ENCODE data around the gene TMEM156. TPM values are rescaled to one million over a fixed set of nuclear protein-coding genes. Genes with fewer than 3 reads are reported as not detected.
A peak's percentile ranks its signal among the peaks of the same experiment; 100 is the strongest.

TMEM156 gene, protein sequence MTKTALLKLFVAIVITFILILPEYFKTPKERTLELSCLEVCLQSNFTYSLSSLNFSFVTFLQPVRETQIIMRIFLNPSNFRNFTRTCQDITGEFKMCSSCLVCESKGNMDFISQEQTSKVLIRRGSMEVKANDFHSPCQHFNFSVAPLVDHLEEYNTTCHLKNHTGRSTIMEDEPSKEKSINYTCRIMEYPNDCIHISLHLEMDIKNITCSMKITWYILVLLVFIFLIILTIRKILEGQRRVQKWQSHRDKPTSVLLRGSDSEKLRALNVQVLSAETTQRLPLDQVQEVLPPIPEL
- total RNA-seq: 1 to 10 TPM; 6.7 to 7.3 TPM
- 24.3 TPM for polyA plus RNA-seq

DNA sequence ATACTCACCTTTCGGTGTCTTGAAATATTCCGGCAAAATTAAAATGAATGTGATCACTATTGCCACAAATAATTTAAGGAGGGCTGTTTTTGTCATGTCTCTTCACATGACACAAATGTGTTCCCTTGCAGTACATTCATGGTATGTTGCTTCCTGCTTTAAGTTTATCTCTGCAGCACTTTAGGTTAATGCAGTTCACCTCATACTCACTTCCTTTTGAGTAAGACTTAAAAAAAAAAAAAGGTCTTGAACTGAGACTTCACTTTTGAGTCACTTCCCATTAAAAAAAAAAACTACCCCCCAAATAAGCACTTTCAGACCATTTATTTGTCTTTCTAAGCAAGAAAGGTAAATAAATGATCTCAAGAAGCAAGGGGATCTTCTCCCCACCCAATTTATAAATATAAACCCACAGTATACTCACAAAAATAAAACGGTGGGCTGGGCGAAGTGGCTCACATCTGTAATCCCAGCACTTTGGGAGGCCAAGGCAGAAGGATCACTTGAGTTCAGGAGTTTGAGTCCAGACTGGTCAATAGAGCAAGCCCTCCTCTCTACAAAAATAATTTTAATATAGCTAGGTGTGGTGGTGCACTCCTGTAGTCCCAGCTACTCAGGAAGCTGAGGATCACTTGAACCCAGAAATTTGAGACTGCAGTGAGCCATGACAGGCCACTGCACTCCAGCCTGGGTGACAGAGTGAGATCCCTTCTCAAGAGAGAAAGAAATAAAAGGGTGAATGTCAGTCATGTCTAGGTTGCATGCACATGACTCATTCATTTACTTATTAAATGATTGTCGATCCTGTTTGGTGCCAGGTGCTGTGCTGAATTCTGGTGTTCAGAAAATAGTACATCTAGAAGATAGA lies at the start of gene TMEM156:
TMEM156 (minus strand) TSS at position 192 of the 868 bp plus-strand sequence; CDS start at position 96, 96 bp downstream.
- Histone ChIP-seq H3K4me3 (ENCODE audit: low read length) (peak within 1 kb of the TSS; percentile 58), H3K4me1 (ENCODE audit: insufficient read depth, low read length) (peaks cover 39% of the 10 kb centered on the region), H3K36me3 (ENCODE audit: insufficient read depth, low read length) (no peaks in the 10 kb centered on the region), H3K27ac (ENCODE audit: low read depth, low read length) (peak within 1 kb of the TSS; percentile 56), H3K9me3 (ENCODE audit: low read length) (no peaks in the 10 kb centered on the region), H3K27me3 (ENCODE audit: insufficient read depth, low read length, poor library complexity, severe bottlenecking) (no peaks in the 10 kb centered on the region)
- H3K27me3 Mint-ChIP-seq: no peaks in the 10 kb centered on the region
- ChIA-PET POLR2A (interaction anchor here (0.5 to 1.6 kb wide), 2 partner anchors 12 to 13 kb away, joined by 3 to 4 read pairs; no protein-coding TSS in a partner anchor), CTCF (interaction anchor here (1.6 kb wide), 1 partner anchor 8 kb away, joined by 4 read pairs; no protein-coding TSS in a partner anchor)
- H3K4me3 Mint-ChIP-seq: peak within 1 kb of the TSS; percentile 79 to 91 (median 84)
- peaks cover 34 to 54% (median 45%) of the 10 kb centered on the region in 3 donors for H3K4me1 Mint-ChIP-seq
- peak within 1 kb of the TSS; percentile 74 to 97 (median 92) for H3K27ac Mint-ChIP-seq
- H3K9me3 Mint-ChIP-seq: no peaks in the 10 kb centered on the region
- DNase-seq: peak in 2 of 5 donors; percentile 69 to 70
- H3K36me3 Mint-ChIP-seq: peaks cover 0 to 6% (median 0%) of the 10 kb centered on the region in 3 donors

DNA sequence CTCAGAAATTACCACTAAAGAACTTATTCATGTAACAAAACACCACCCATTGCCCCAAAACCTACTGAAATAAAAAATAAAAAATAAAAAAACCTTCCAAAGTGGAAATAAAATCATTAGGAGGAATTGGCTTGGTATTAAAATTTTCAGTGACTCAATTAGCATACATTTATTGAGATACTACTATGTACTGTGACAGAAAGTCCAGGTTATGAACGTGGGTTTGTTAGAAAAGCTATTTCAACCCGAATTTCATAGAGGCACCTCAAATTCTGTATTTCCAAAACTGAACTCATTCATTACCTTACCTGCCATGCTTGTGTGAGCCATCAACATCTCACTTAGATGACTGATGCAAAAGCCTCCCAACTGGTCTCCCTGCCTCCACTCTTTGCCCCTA lies 46.6 kb upstream of the TMEM156 start:
- H3K36me3 Mint-ChIP-seq: peaks cover 22 to 38% (median 22%) of the 10 kb centered on the region in 3 donors
- Histone ChIP-seq H3K4me3 (ENCODE audit: low read length) (no peak overlapping the region), H3K9me3 (ENCODE audit: low read length) (no peaks in the 10 kb centered on the region), H3K36me3 (ENCODE audit: insufficient read depth, low read length) (no peaks in the 10 kb centered on the region), H3K27me3 (ENCODE audit: insufficient read depth, low read length, poor library complexity, severe bottlenecking) (no peaks in the 10 kb centered on the region), H3K27ac (ENCODE audit: low read depth, low read length) (no peak overlapping the region), H3K4me1 (ENCODE audit: insufficient read depth, low read length) (no peaks in the 10 kb centered on the region)
- ChIA-PET CTCF (no interaction called here), POLR2A (no interaction called here)
- no peak overlapping the region for H3K4me3 Mint-ChIP-seq
- H3K9me3 Mint-ChIP-seq: no peaks in the 10 kb centered on the region
- peak overlapping the region in 1 of 8 donors; percentile 7 for H3K27ac Mint-ChIP-seq
- no peaks in the 10 kb centered on the region for H3K4me1 Mint-ChIP-seq
- no peaks in the 10 kb centered on the region for H3K27me3 Mint-ChIP-seq
- DNase-seq: no peak

DNA sequence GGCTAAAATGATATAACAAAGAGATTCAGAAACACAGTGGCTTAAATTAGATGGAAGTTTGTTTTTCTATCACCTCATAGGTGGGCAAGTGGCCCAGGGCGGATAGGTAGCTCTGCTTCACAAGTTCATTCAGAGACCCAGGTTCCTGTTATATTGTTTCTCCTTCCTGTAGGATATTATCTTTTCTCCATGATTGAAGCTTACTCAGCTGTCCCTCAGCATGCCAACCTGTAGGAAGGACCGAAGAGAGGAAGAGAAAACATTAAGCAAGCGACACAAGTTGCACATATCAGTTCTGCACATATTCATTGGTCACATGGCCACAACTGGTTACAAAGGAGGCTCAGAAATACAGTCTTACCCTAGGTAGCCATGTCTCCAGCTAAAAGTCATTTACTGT lies 36.7 kb upstream of the TMEM156 start:
- POLR2A ChIA-PET: no interaction called here
- H3K36me3 Mint-ChIP-seq: peaks cover 0 to 2% (median 0%) of the 10 kb centered on the region in 3 donors
- CTCF ChIA-PET: no interaction called here
- Histone ChIP-seq H3K4me3 (ENCODE audit: low read length) (no peak overlapping the region), H3K27ac (ENCODE audit: low read depth, low read length) (no peak overlapping the region), H3K27me3 (ENCODE audit: insufficient read depth, low read length, poor library complexity, severe bottlenecking) (no peaks in the 10 kb centered on the region), H3K4me1 (ENCODE audit: insufficient read depth, low read length) (no peaks in the 10 kb centered on the region), H3K9me3 (ENCODE audit: low read length) (no peaks in the 10 kb centered on the region), H3K36me3 (ENCODE audit: insufficient read depth, low read length) (no peaks in the 10 kb centered on the region)
- H3K27ac Mint-ChIP-seq: no peak overlapping the region
- H3K4me3 Mint-ChIP-seq: no peak overlapping the region
- peaks cover 0 to 4% (median 0%) of the 10 kb centered on the region in 3 donors for H3K4me1 Mint-ChIP-seq
- H3K9me3 Mint-ChIP-seq: no peaks in the 10 kb centered on the region
- H3K27me3 Mint-ChIP-seq: no peaks in the 10 kb centered on the region
- DNase-seq: no peak

DNA sequence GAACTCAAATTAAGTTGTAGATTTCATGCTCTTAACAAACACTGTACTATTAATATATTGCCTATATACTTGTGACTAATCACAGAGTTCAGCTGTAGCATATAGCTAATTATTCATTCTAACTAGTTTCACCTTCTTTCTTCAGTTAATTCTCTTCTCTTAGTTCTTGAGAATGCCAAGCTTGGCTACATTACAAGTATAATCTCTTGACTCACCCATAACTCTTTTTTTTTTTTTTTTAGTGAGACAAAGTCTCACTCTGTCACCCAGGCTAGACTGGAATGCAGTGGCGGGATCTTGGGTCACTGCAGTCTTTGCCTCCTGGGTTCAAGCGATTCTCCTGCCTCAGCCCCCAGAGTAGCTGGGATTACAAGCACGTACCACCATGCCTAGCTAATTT lies 35.2 kb upstream of the TMEM156 start:
- no peaks in the 10 kb centered on the region for H3K27me3 Mint-ChIP-seq
- Histone ChIP-seq H3K4me1 (ENCODE audit: insufficient read depth, low read length) (no peaks in the 10 kb centered on the region), H3K27ac (ENCODE audit: low read depth, low read length) (no peak overlapping the region), H3K4me3 (ENCODE audit: low read length) (no peak overlapping the region), H3K27me3 (ENCODE audit: insufficient read depth, low read length, poor library complexity, severe bottlenecking) (no peaks in the 10 kb centered on the region), H3K9me3 (ENCODE audit: low read length) (no peaks in the 10 kb centered on the region), H3K36me3 (ENCODE audit: insufficient read depth, low read length) (no peaks in the 10 kb centered on the region)
- no peak overlapping the region for H3K27ac Mint-ChIP-seq
- ChIA-PET CTCF (no interaction called here), POLR2A (no interaction called here)
- peaks cover 0 to 2% (median 0%) of the 10 kb centered on the region in 3 donors for H3K36me3 Mint-ChIP-seq
- H3K4me3 Mint-ChIP-seq: no peak overlapping the region
- H3K4me1 Mint-ChIP-seq: peaks cover 2 to 13% (median 9%) of the 10 kb centered on the region in 3 donors
- no peak for DNase-seq
- no peaks in the 10 kb centered on the region for H3K9me3 Mint-ChIP-seq

GRCh38 chr4:39067031-39067430 lies 34.8 kb upstream of the TMEM156 start:
- Histone ChIP-seq H3K9me3 (ENCODE audit: low read length) (no peaks in the 10 kb centered on the region), H3K27ac (ENCODE audit: low read depth, low read length) (no peak overlapping the region), H3K4me1 (ENCODE audit: insufficient read depth, low read length) (no peaks in the 10 kb centered on the region), H3K36me3 (ENCODE audit: insufficient read depth, low read length) (no peaks in the 10 kb centered on the region), H3K27me3 (ENCODE audit: insufficient read depth, low read length, poor library complexity, severe bottlenecking) (no peaks in the 10 kb centered on the region), H3K4me3 (ENCODE audit: low read length) (no peak overlapping the region)
- Mint-ChIP-seq H3K27me3 (no peaks in the 10 kb centered on the region), H3K9me3 (no peaks in the 10 kb centered on the region), H3K4me1 (peaks cover 7 to 17% (median 13%) of the 10 kb centered on the region in 3 donors), H3K4me3 (no peak overlapping the region), H3K27ac (no peak overlapping the region), H3K36me3 (peaks cover 0 to 2% (median 0%) of the 10 kb centered on the region in 3 donors)
- POLR2A ChIA-PET: no interaction called here
- DNase-seq: no peak
- CTCF ChIA-PET: no interaction called here

DNA sequence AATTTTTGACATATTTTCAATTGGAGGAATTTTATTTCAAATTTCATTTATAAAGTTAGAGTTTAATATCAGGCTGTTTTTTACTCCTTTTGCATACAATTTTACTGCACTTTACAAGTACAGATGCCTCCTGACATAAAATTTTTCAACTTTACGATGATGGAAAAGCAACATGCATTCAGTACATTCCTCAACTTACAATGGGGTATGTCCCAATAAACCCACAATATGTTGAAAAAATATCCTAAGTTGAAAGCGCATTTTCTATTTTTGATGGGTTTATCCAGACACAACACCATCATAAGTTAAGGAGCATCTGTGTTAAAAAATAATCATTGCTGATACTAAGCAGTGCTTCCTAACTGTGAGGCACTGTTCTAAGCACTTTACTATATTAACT lies 34.2 kb upstream of the TMEM156 start:
- no peak for DNase-seq
- H3K27me3 Mint-ChIP-seq: no peaks in the 10 kb centered on the region
- peaks cover 9 to 22% (median 19%) of the 10 kb centered on the region in 3 donors for H3K4me1 Mint-ChIP-seq
- H3K36me3 Mint-ChIP-seq: peaks cover 0 to 2% (median 0%) of the 10 kb centered on the region in 3 donors
- Histone ChIP-seq H3K27ac (ENCODE audit: low read depth, low read length) (no peak overlapping the region), H3K9me3 (ENCODE audit: low read length) (no peaks in the 10 kb centered on the region), H3K36me3 (ENCODE audit: insufficient read depth, low read length) (no peaks in the 10 kb centered on the region), H3K27me3 (ENCODE audit: insufficient read depth, low read length, poor library complexity, severe bottlenecking) (no peaks in the 10 kb centered on the region), H3K4me1 (ENCODE audit: insufficient read depth, low read length) (no peaks in the 10 kb centered on the region), H3K4me3 (ENCODE audit: low read length) (no peak overlapping the region)
- H3K27ac Mint-ChIP-seq: no peak overlapping the region
- ChIA-PET CTCF (no interaction called here), POLR2A (no interaction called here)
- H3K9me3 Mint-ChIP-seq: no peaks in the 10 kb centered on the region
- no peak overlapping the region for H3K4me3 Mint-ChIP-seq

DNA sequence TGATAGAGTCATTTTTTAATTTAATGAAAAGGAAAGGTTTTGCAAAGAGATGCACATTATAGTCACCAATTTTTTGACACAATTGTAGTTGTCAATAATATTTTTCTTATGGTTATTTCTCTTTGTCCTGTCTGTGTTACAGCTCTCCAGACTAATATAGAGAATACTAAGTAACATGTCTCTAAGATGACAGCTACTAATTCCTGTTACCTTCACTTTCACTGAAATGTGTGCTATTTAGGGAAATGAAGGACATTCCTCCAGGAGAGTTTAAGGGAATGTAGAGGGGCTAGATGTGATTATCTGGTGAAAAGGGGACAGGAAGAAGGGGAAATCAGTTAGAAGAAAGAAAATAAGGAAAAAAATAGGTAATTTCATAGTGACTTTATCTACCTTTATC lies 31.2 kb upstream of the TMEM156 start:
- H3K27ac Mint-ChIP-seq: peak overlapping the region in 1 of 8 donors; percentile 37
- Histone ChIP-seq H3K9me3 (ENCODE audit: low read length) (no peaks in the 10 kb centered on the region), H3K4me3 (ENCODE audit: low read length) (no peak overlapping the region), H3K36me3 (ENCODE audit: insufficient read depth, low read length) (no peaks in the 10 kb centered on the region), H3K27ac (ENCODE audit: low read depth, low read length) (no peak overlapping the region), H3K4me1 (ENCODE audit: insufficient read depth, low read length) (no peaks in the 10 kb centered on the region), H3K27me3 (ENCODE audit: insufficient read depth, low read length, poor library complexity, severe bottlenecking) (no peaks in the 10 kb centered on the region)
- H3K36me3 Mint-ChIP-seq: no peaks in the 10 kb centered on the region
- H3K4me3 Mint-ChIP-seq: no peak overlapping the region
- no peak for DNase-seq
- H3K27me3 Mint-ChIP-seq: no peaks in the 10 kb centered on the region
- ChIA-PET CTCF (no interaction called here), POLR2A (no interaction called here)
- H3K9me3 Mint-ChIP-seq: no peaks in the 10 kb centered on the region
- peaks cover 16 to 32% (median 32%) of the 10 kb centered on the region in 3 donors for H3K4me1 Mint-ChIP-seq

DNA sequence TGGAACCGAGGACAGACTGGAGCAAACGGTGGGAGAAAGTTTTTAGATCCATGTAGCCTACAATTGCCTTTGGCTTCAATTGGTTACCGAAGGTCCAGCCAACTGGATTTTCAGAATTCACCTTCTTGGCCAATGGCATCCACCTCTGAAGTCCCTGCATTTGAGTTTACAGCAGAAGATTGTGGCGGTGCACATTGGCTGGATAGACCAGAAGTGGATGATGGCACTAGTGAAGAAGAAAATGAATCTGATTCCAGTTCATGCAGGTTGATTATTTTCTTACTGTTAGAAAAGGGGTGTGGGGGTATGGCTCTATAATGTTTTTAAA lies 30.5 kb upstream of the TMEM156 start:
- H3K27ac ChIP-seq (ENCODE audit: low read depth, low read length): no peak overlapping the region
- Mint-ChIP-seq H3K27ac (peak overlapping the region in 1 of 8 donors; percentile 79), H3K27me3 (no peaks in the 10 kb centered on the region), H3K36me3 (no peaks in the 10 kb centered on the region), H3K9me3 (no peaks in the 10 kb centered on the region), H3K4me3 (no peak overlapping the region), H3K4me1 (peaks cover 16 to 32% (median 32%) of the 10 kb centered on the region in 3 donors)
- CTCF ChIA-PET: no interaction called here
- no peaks in the 10 kb centered on the region for H3K27me3 ChIP-seq (ENCODE audit: insufficient read depth, low read length, poor library complexity, severe bottlenecking)
- H3K4me3 ChIP-seq (ENCODE audit: low read length): no peak overlapping the region
- H3K4me1 ChIP-seq (ENCODE audit: insufficient read depth, low read length): no peaks in the 10 kb centered on the region
- POLR2A ChIA-PET: no interaction called here
- H3K9me3 ChIP-seq (ENCODE audit: low read length): no peaks in the 10 kb centered on the region
- no peak for DNase-seq
- H3K36me3 ChIP-seq (ENCODE audit: insufficient read depth, low read length): no peaks in the 10 kb centered on the region

Measured in CD8-positive, alpha-beta memory T cell (primary cell).